SK-N-MC (cell line): Measurements from ENCODE around the gene HS2ST1.

Source experiments
- EZH2 ChIP-seq: fragments of 200-600 bp; sonication (generic); IDR thresholded peaks from one replicate; pipeline ENCODE4 v1.6.1; 2017; ENCODE audit warnings: antibody characterized with exemption
- POLR2AphosphoS5 ChIP-seq: IDR thresholded peaks from 2 replicates; pipeline ENCODE4 v1.6.1; 2012; ENCODE audit warnings: mild to moderate bottlenecking, low read depth, low read length, borderline replicate concordance

DNA sequence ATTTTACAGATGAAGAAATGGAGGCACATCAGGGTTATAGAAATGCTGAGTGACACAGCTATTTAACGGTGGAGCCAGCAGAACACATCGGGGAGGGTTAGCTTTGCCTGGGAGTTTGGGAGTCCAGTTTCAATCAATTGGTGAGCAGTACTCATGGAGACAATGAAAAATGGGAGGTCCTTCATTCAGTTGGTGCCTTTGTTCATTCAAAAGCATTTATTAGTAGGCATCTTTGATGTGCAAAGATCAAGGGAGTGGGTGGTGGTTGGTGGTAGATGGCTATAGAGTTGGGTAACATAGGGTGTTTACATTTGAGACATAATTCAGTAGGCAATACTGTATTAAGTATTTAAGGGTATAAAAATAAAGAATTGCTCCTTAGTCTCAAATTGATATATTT, 230.5 kb downstream of the HS2ST1 start:
- TF ChIP-seq EZH2 = no peak
- no peak for TF ChIP-seq POLR2AphosphoS5
